WTC11 (cell line): ENCODE results near the gene SLC25A20. TPM values are rescaled to one million over a fixed set of nuclear protein-coding genes. Genes with fewer than 3 reads are reported as not detected.

Experiments used
- ATAC-seq: fragments of 200-7000 bp; cut with Tn5 transposase; 2 replicates; pipeline ENCODE4 v1.10.0; 2021; ENCODE audit warnings: mild to moderate bottlenecking, moderate library complexity
- CTCF ChIA-PET: fragments of 300-600 bp; sonication (Branson Sonifier 250); formaldehyde crosslinking; loops from one replicate; lab custom pipeline; 2021; ENCODE audit warnings: antibody characterized with exemption; lab: Charles Lee
- POLR2A ChIA-PET: fragments of 350-600 bp; sonication (Branson Sonifier 250); formaldehyde crosslinking; loops from one replicate; lab custom pipeline; 2021; ENCODE audit warnings: antibody characterized with exemption; lab: Charles Lee
- DNase-seq: peaks from one replicate; pipeline ENCODE4 v3.0.0; 2021; ENCODE audit warnings: low spot score
- H3K27ac Mint-ChIP-seq: 2 replicates; pipeline ENCODE4 v1.8.0; 2021; ENCODE audit warnings: mixed read lengths
- H3K27me3 Mint-ChIP-seq: 2 replicates; pipeline ENCODE4 v1.8.0; 2021; ENCODE audit warnings: low read depth, mild to moderate bottlenecking, moderate library complexity, mixed read lengths
- H3K36me3 Mint-ChIP-seq: 2 replicates; pipeline ENCODE4 v1.8.0; 2021; ENCODE audit warnings: mixed read lengths
- H3K4me1 Mint-ChIP-seq: 2 replicates; pipeline ENCODE4 v1.8.0; 2022; ENCODE audit warnings: mixed read lengths
- H3K4me3 Mint-ChIP-seq: 2 replicates; pipeline ENCODE4 v1.8.0; 2021; ENCODE audit warnings: mild to moderate bottlenecking, moderate library complexity, mixed read lengths
- H3K9me3 Mint-ChIP-seq: 2 replicates; pipeline ENCODE4 v1.8.0; 2021; ENCODE audit warnings: mixed read lengths
- AR ChIP-seq: fragments of 250-450 bp; sonication (Bioruptor Pico); IDR thresholded peaks from 2 replicates; pipeline ENCODE4 v1.9.0; 2021; ENCODE audit warnings: mild to moderate bottlenecking
- ATF1 ChIP-seq: sonication (generic); formaldehyde crosslinking; IDR thresholded peaks from 2 replicates; pipeline ENCODE4 v1.8.1; 2023; ENCODE audit warnings: mild to moderate bottlenecking, moderate library complexity, missing genetic modification reagents
- CREM ChIP-seq: sonication (generic); formaldehyde crosslinking; IDR thresholded peaks from 2 replicates; pipeline ENCODE4 v1.8.1; 2022; ENCODE audit warnings: mild to moderate bottlenecking, missing genetic modification reagents, moderate library complexity
- E2F4 ChIP-seq: sonication (generic); formaldehyde crosslinking; IDR thresholded peaks from 2 replicates; pipeline ENCODE4 v1.8.1; 2022; ENCODE audit warnings: low read depth, mild to moderate bottlenecking, moderate library complexity, missing genetic modification reagents, borderline replicate concordance
- E2F5 ChIP-seq: sonication (generic); formaldehyde crosslinking; IDR thresholded peaks from 2 replicates; pipeline ENCODE4 v1.8.1; 2022; ENCODE audit warnings: mild to moderate bottlenecking, moderate library complexity, missing genetic modification reagents
- ESRRA ChIP-seq: sonication (generic); formaldehyde crosslinking; IDR thresholded peaks from 2 replicates; pipeline ENCODE4 v1.8.1; 2022; ENCODE audit warnings: mild to moderate bottlenecking, missing genetic modification reagents, borderline replicate concordance
- FOXK1 ChIP-seq: sonication (generic); formaldehyde crosslinking; IDR thresholded peaks from 2 replicates; pipeline ENCODE4 v1.8.0; 2022; ENCODE audit warnings: mild to moderate bottlenecking, moderate library complexity, missing genetic modification reagents
- FOXP4 ChIP-seq: sonication (generic); formaldehyde crosslinking; IDR thresholded peaks from 2 replicates; pipeline ENCODE4 v1.8.0; 2022; ENCODE audit warnings: mild to moderate bottlenecking, missing genetic modification reagents
- GABPB1 ChIP-seq: sonication (generic); formaldehyde crosslinking; IDR thresholded peaks from 2 replicates; pipeline ENCODE4 v1.8.1; 2023; ENCODE audit warnings: mild to moderate bottlenecking, missing genetic modification reagents
- HMGXB4 ChIP-seq: sonication (generic); formaldehyde crosslinking; IDR thresholded peaks from 2 replicates; pipeline ENCODE4 v1.8.1; 2023; ENCODE audit warnings: mild to moderate bottlenecking, moderate library complexity, missing genetic modification reagents
- MXD4 ChIP-seq: fragments of 250-450 bp; sonication (Bioruptor Pico); IDR thresholded peaks from 2 replicates; pipeline ENCODE4 v1.8.0; 2021; ENCODE audit warnings: mild to moderate bottlenecking, moderate library complexity, borderline replicate concordance
- NFE2L1 ChIP-seq: sonication (generic); formaldehyde crosslinking; IDR thresholded peaks from 2 replicates; pipeline ENCODE4 v1.8.1; 2023; ENCODE audit warnings: missing genetic modification reagents
- NR2C2 ChIP-seq: sonication (generic); formaldehyde crosslinking; IDR thresholded peaks from 2 replicates; pipeline ENCODE4 v1.8.0; 2022; ENCODE audit warnings: mild to moderate bottlenecking, missing genetic modification reagents
- RELA ChIP-seq: sonication (generic); formaldehyde crosslinking; IDR thresholded peaks from 2 replicates; pipeline ENCODE4 v1.8.1; 2022; ENCODE audit warnings: missing genetic modification reagents, mild to moderate bottlenecking, borderline replicate concordance
- SP1 ChIP-seq: sonication (generic); formaldehyde crosslinking; conservative IDR thresholded peaks from 2 replicates; pipeline ENCODE4 v1.8.1; 2022; ENCODE audit warnings: missing genetic modification reagents
- STAT6 ChIP-seq: sonication (generic); formaldehyde crosslinking; conservative IDR thresholded peaks from 2 replicates; pipeline ENCODE4 v1.8.1; 2023; ENCODE audit warnings: mild to moderate bottlenecking, low read depth, missing genetic modification reagents, moderate library complexity
- TCF7 ChIP-seq: sonication (generic); formaldehyde crosslinking; IDR thresholded peaks from 2 replicates; pipeline ENCODE4 v1.8.0; 2022; ENCODE audit warnings: mild to moderate bottlenecking, low read depth, missing genetic modification reagents, moderate library complexity
- TEAD1 ChIP-seq: sonication (generic); formaldehyde crosslinking; IDR thresholded peaks from 2 replicates; pipeline ENCODE4 v1.8.0; 2022; ENCODE audit warnings: mild to moderate bottlenecking, missing genetic modification reagents
- ZNF232 ChIP-seq: sonication (generic); formaldehyde crosslinking; IDR thresholded peaks from 2 replicates; pipeline ENCODE4 v1.8.0; 2022; ENCODE audit warnings: mild to moderate bottlenecking, missing genetic modification reagents
- ZNF423 ChIP-seq: fragments of 250-450 bp; sonication (Bioruptor Pico); IDR thresholded peaks from 2 replicates; pipeline ENCODE4 v2.1.2; 2022; ENCODE audit warnings: mild to moderate bottlenecking, moderate library complexity
- total RNA-seq: library from RNA; stranded (reverse); gene quantifications from 3 replicates; pipeline ENCODE4 v1.2.3, GENCODE V29; 2021

SLC25A20 gene
- total RNA-seq, 1 experiment from 2014 or later: 4.9 TPM

GRCh38 chr3:48918388-48919214 is 19.9 kb upstream of the SLC25A20 start, which contains the start of gene ARIH2:
TSS of gene ARIH2 (plus strand) at chr3:48918842. CDS start at chr3:48927559, 8,717 bp downstream.
- DNase-seq: peak; percentile 88
- peaks cover 7% of the 10 kb centered on the region for H3K4me1 Mint-ChIP-seq
- H3K9me3 Mint-ChIP-seq: no peaks in the 10 kb centered on the region
- CTCF ChIA-PET: interaction anchor here (0.6 to 1.9 kb wide), 10 partner anchors 14 to 253 kb away, joined by 3 to 11 read pairs (median 4); partner anchors contain the start of genes IP6K2, KLHDC8B, PRKAR2A and SLC25A20
- peak; percentile 92 for TF ChIP-seq GABPB1 (CRISPR knock-in tag)
- TF ChIP-seq TEAD1: peak; percentile 14; the same call in 1 of the 2 replicates
- TF ChIP-seq FOXP4 (CRISPR knock-in tag): peak; percentile 61; the same call in 1 of the 2 replicates
- TF ChIP-seq FOXK1 (CRISPR knock-in tag): peak; percentile 72; the same call in 1 of the 2 replicates
- TF ChIP-seq E2F5 (CRISPR knock-in tag): peak; percentile 39; the same call in 1 of the 2 replicates
- peak; percentile 48; the same call in 1 of the 2 replicates for TF ChIP-seq SP1 (CRISPR knock-in tag)
- TF ChIP-seq NFE2L1 (CRISPR knock-in tag): no peak
- no peak for TF ChIP-seq MXD4 (CRISPR knock-in tag)
- peak; percentile 70; the same call in 1 of the 2 replicates for TF ChIP-seq ESRRA (CRISPR knock-in tag)
- peak; percentile 93 for TF ChIP-seq CREM (CRISPR knock-in tag)
- TF ChIP-seq NR2C2 (CRISPR knock-in tag): peak; percentile 73
- peak; percentile 56; the same call in 1 of the 2 replicates for TF ChIP-seq ZNF232 (CRISPR knock-in tag)
- peak; percentile 94; the same call in 1 of the 2 replicates for TF ChIP-seq HMGXB4 (CRISPR knock-in tag)
- TF ChIP-seq ZNF423 (CRISPR knock-in tag): no peak
- no peak for TF ChIP-seq STAT6
- peak; percentile 7; the same call in 1 of the 2 replicates for TF ChIP-seq RELA
- TF ChIP-seq, all 79 proteins: peak for 12
- Mint-ChIP-seq H3K27me3 (no peaks in the 10 kb centered on the region), H3K36me3 (peaks cover 5% of the 10 kb centered on the region), H3K4me3 (peak within 1 kb of the TSS; percentile 94), H3K27ac (peak within 1 kb of the TSS; percentile 98)
- POLR2A ChIA-PET: interaction anchor here (0.9 to 1.3 kb wide), 3 partner anchors 14 to 255 kb away, joined by 3 to 5 read pairs (median 3); no protein-coding TSS in a partner anchor
- peak; percentile 93 for ATAC-seq

GRCh38 chr3:48915296-48915695 is 16.6 kb upstream of the SLC25A20 start:
- TF ChIP-seq GABPB1 (CRISPR knock-in tag) (0 out of 2 replicates have a peak, but pooled peaks have one; percentile 26), SP1 (CRISPR knock-in tag) (no peak), AR (CRISPR knock-in tag) (no peak), ZNF423 (CRISPR knock-in tag) (no peak), TCF7 (CRISPR knock-in tag) (no peak), ATF1 (no peak), E2F4 (CRISPR knock-in tag) (no peak), MXD4 (CRISPR knock-in tag) (no peak)
- ATAC-seq: no peak
- Mint-ChIP-seq H3K27ac (no peak overlapping the region), H3K4me1 (peaks cover 7% of the 10 kb centered on the region), H3K36me3 (no peaks in the 10 kb centered on the region), H3K9me3 (no peaks in the 10 kb centered on the region), H3K4me3 (no peak overlapping the region), H3K27me3 (no peaks in the 10 kb centered on the region)
- no peak for DNase-seq
- CTCF ChIA-PET: no interaction called here
- POLR2A ChIA-PET: no interaction called here
